IMR-90 (cell line): Measurements from ENCODE around the gene EEPD1. TPM values are rescaled to one million over a fixed set of nuclear protein-coding genes. Genes with fewer than 3 reads are reported as not detected.

Experiments
- ATAC-seq: fragments of 200-7000 bp; cut with Tn5 transposase; 2 replicates; pipeline ENCODE4 v1.9.1; 2020; ENCODE audit warnings: low read depth, mild to moderate bottlenecking, moderate library complexity
- BruUV-seq: library from RNA; stranded (reverse); fragments of 400-500 nt; replicated peaks from 2 replicates; lab custom pipeline; 2021; lab: Mats Ljungman, UMichigan
- CTCF ChIA-PET: fragments of 300-600 bp; formaldehyde crosslinking; extraction: SDS; loops from one replicate; lab custom pipeline; 2021; ENCODE audit warnings: antibody characterized with exemption; lab: Yijun Ruan, JAX
- POLR2A ChIA-PET: fragments of 300-600 bp; sonication (Branson Sonifier 250); formaldehyde crosslinking; loops from one replicate; lab custom pipeline; 2022; ENCODE audit warnings: antibody characterized with exemption; ENCODE audit not compliant: unreplicated experiment; lab: Charles Lee
- DNase-seq: peaks from one replicate; pipeline ENCODE4 v3.0.0; 2013
- H2AFZ ChIP-seq: replicated peaks from 2 replicates; pipeline ENCODE3; 2013; ENCODE audit warnings: low read length, mild to moderate bottlenecking; ENCODE audit not compliant: poor library complexity
- H2AK5ac ChIP-seq: 2 replicates; pipeline ENCODE4 v1.6.1; 2013; ENCODE audit warnings: low read depth, low read length, inconsistent platforms
- H2AK9ac ChIP-seq: replicated peaks from 2 replicates; pipeline ENCODE3; 2013; ENCODE audit warnings: mild to moderate bottlenecking, low read depth, low read length, moderate library complexity; ENCODE audit not compliant: poor library complexity
- H2BK120ac ChIP-seq: 2 replicates; pipeline ENCODE4 v1.6.1; 2013; ENCODE audit warnings: low read depth, low read length, inconsistent platforms
- H2BK15ac ChIP-seq: 3 replicates; pipeline ENCODE4 v1.6.1; 2013; ENCODE audit warnings: low read depth, low read length, inconsistent platforms
- H2BK20ac ChIP-seq: 2 replicates; pipeline ENCODE4 v1.6.1; 2013; ENCODE audit warnings: low read depth, mild to moderate bottlenecking, inconsistent platforms, low read length, moderate library complexity
- H2BK5ac ChIP-seq: 2 replicates; pipeline ENCODE4 v1.6.1; 2013; ENCODE audit warnings: mild to moderate bottlenecking, low read depth, low read length, inconsistent platforms; ENCODE audit not compliant: poor library complexity, severe bottlenecking
- H3K14ac ChIP-seq: replicated peaks from 2 replicates; pipeline ENCODE4 v1.6.1; 2013; ENCODE audit warnings: low read depth, low read length, inconsistent platforms
- H3K18ac ChIP-seq: 2 replicates; pipeline ENCODE4 v1.6.1; 2013; ENCODE audit warnings: low read depth, low read length, control low read depth
- H3K23ac ChIP-seq: 2 replicates; pipeline ENCODE4 v1.6.1; 2013; ENCODE audit warnings: low read depth, low read length, inconsistent platforms
- H3K27ac ChIP-seq: 2 replicates; pipeline ENCODE4 v1.5.1; 2013; ENCODE audit warnings: mild to moderate bottlenecking, control low read depth, low read length; ENCODE audit not compliant: insufficient read depth
- H3K27me3 ChIP-seq: 2 replicates; pipeline ENCODE4 v1.6.1; 2013; ENCODE audit warnings: low read length; ENCODE audit not compliant: control insufficient read depth, insufficient read depth
- H3K36me3 ChIP-seq: 2 replicates; pipeline ENCODE4 v1.6.1; 2013; ENCODE audit warnings: low read length, mixed read lengths; ENCODE audit not compliant: control insufficient read depth, insufficient read depth
- H3K4ac ChIP-seq: 2 replicates; pipeline ENCODE4 v1.6.1; 2013; ENCODE audit warnings: low read depth, low read length, inconsistent platforms
- H3K4me1 ChIP-seq: 2 replicates; pipeline ENCODE4 v1.6.1; 2013; ENCODE audit warnings: low read length, mixed read lengths; ENCODE audit not compliant: control insufficient read depth, insufficient read depth
- H3K4me2 ChIP-seq: 2 replicates; pipeline ENCODE4 v1.6.1; 2013; ENCODE audit warnings: low read depth, mild to moderate bottlenecking, control low read depth, low read length, moderate library complexity
- H3K4me3 ChIP-seq: 2 replicates; pipeline ENCODE4 v1.5.1; 2013; ENCODE audit warnings: low read depth, mild to moderate bottlenecking, control low read depth, low read length, moderate library complexity; ENCODE audit not compliant: insufficient read depth
- H3K56ac ChIP-seq: 2 replicates; pipeline ENCODE4 v1.6.1; 2013; ENCODE audit warnings: low read length, inconsistent platforms; ENCODE audit not compliant: insufficient read depth; ENCODE audit errors: extremely low read depth
- H3K79me1 ChIP-seq, 2 experiments: 2 replicates each; pipeline ENCODE4 v1.6.1; 2013; ENCODE audit warnings: low read length in 2 of 2, inconsistent platforms in 1 of 2, low read depth in 1 of 2
- H3K9ac ChIP-seq: 2 replicates; pipeline ENCODE4 v1.6.1; 2013; ENCODE audit warnings: low read depth, low read length, control low read depth
- H3K9me1 ChIP-seq: 2 replicates; pipeline ENCODE4 v1.6.1; 2013; ENCODE audit warnings: low read length, inconsistent platforms; ENCODE audit not compliant: insufficient read depth
- H3K9me3 ChIP-seq: 2 replicates; pipeline ENCODE4 v1.6.1; 2013; ENCODE audit warnings: low read length; ENCODE audit not compliant: control insufficient read depth, insufficient read depth
- H4K20me1 ChIP-seq: 2 replicates; pipeline ENCODE4 v1.6.1; 2013; ENCODE audit warnings: low read length, inconsistent platforms; ENCODE audit not compliant: insufficient read depth
- H4K5ac ChIP-seq: 2 replicates; pipeline ENCODE4 v1.6.1; 2013; ENCODE audit warnings: mild to moderate bottlenecking, low read depth, low read length, control low read depth
- H4K8ac ChIP-seq, 2 experiments: 2 replicates each; pipeline ENCODE4 v1.6.1; 2013; ENCODE audit warnings: low read depth in 2 of 2, low read length in 2 of 2, control low read depth in 1 of 2, inconsistent platforms in 1 of 2
- H4K91ac ChIP-seq: 2 replicates; pipeline ENCODE4 v1.6.1; 2013; ENCODE audit warnings: low read depth, low read length, inconsistent platforms; ENCODE audit not compliant: insufficient read depth
- CEBPB ChIP-seq: IDR thresholded peaks from 2 replicates; pipeline ENCODE4 v1.6.1; 2012; ENCODE audit warnings: low read depth, low read length, improper control_type of control experiment
- RCOR1 ChIP-seq: IDR thresholded peaks from 2 replicates; pipeline ENCODE4 v1.6.1; 2012; ENCODE audit warnings: mild to moderate bottlenecking, low read length, improper control_type of control experiment; ENCODE audit not compliant: insufficient replicate concordance
- WGBS, 2 experiments: methylation state at CpG; one replicate each; pipeline versions ENCODE4 v1.1.5 to v1.1.7; 2013; ENCODE audit warnings: missing lambda C conversion rate in 2 of 2; ENCODE audit not compliant: insufficient read length in 1 of 2; ENCODE audit errors: extremely low coverage in 2 of 2; 5-methylcytosine and 5-hydroxymethylcytosine counted together
- dilution Hi-C: fragments of 300-500 bp; cut with HindIII; formaldehyde crosslinking; loops from one replicate; pipeline ENCODE4 v1.14.3; 2018; ENCODE audit warnings: low sequenced_read_pairs; ENCODE audit not compliant: unreplicated experiment
- in situ Hi-C: fragments of 300-500 bp; cut with MboI; formaldehyde crosslinking; loops from 3 replicates; pipeline ENCODE4 v1.14.3; 2019; ENCODE audit warnings: low sequenced_read_pairs, inconsistent platforms, mixed read lengths
- intact Hi-C: fragments of 100-400 bp; cut with micrococcal nuclease; formaldehyde crosslinking; loops from 2 replicates; pipeline ENCODE4 v1.10.0; 2022
- polyA plus RNA-seq, 3 experiments: library from polyadenylated mRNA; depleted of rRNA; stranded (reverse); fragments of >200 nt; gene quantifications; 2 replicates each; pipeline ENCODE4 v1.2.3, GENCODE V29; 2012; ENCODE audit warnings: low replicate concordance in 1 of 3
- total RNA-seq: library from RNA; depleted of rRNA; stranded (reverse); fragments of >200 nt; gene quantifications from 2 replicates; pipeline ENCODE4 v1.2.3, GENCODE V29; 2012

EEPD1 gene
- total and polyA plus RNA-seq, 2 of the 4 experiments (the other 2 are of a cell fraction): 7.3 to 15.2 TPM

GRCh38 chr7:36185756-36186155 is 32.7 kb downstream of the EEPD1 start:
- H3K27ac ChIP-seq: no peak overlapping the region
- no peaks in the 10 kb centered on the region for H3K36me3 ChIP-seq
- intact Hi-C loops (no loop called here), dilution Hi-C loops (no loop called here), in situ Hi-C loops (no loop called here)
- H2BK120ac ChIP-seq: no peak overlapping the region
- no TSS peak for BruUV-seq
- no peak overlapping the region; the same call in none of the 2 replicates for H4K5ac ChIP-seq
- peak overlapping the region; percentile 19; the same call in 1 of the 2 replicates for H3K4me2 ChIP-seq
- ChIA-PET CTCF (no interaction called here), POLR2A (no interaction called here)
- ATAC-seq (no peak), DNase-seq (peak; percentile 42)
- no peak overlapping the region for H3K56ac ChIP-seq
- WGBS, 2 experiments: 94% methylated on average over 4 of the region's 7 CpGs; no CpG with 5 or more reads in 1 of the 2 experiments
- no peak overlapping the region for H2AFZ ChIP-seq
- no peak overlapping the region for H2BK15ac ChIP-seq
- H2BK5ac ChIP-seq: no peak overlapping the region
- H2AK9ac ChIP-seq: no peak overlapping the region
- no peak overlapping the region for H3K23ac ChIP-seq
- peaks cover 14% of the 10 kb centered on the region for H3K4me1 ChIP-seq
- no peak overlapping the region for H3K4ac ChIP-seq
- no peak overlapping the region; the same call in 1 of the 2 replicates for H2AK5ac ChIP-seq
- no peak overlapping the region for H3K4me3 ChIP-seq
- no peaks in the 10 kb centered on the region for H3K27me3 ChIP-seq
- H4K20me1 ChIP-seq: no peaks in the 10 kb centered on the region; the same call in 1 of the 2 replicates
- H4K91ac ChIP-seq: no peak overlapping the region
- H3K18ac ChIP-seq: peak overlapping the region; percentile 65; the same call in 1 of the 2 replicates
- TF ChIP-seq CEBPB: peak; percentile 77
- no peak for TF ChIP-seq RCOR1
- no peak overlapping the region for H3K9ac ChIP-seq
- H2BK20ac ChIP-seq: no peak overlapping the region; the same call in 1 of the 2 replicates
- no peak overlapping the region for H4K8ac ChIP-seq
- H3K79me1 ChIP-seq: peaks cover 5 to 37% of the 10 kb centered on the region in 2 experiments
- peak overlapping the region; percentile 46 for H3K14ac ChIP-seq
- no peaks in the 10 kb centered on the region for H3K9me3 ChIP-seq
- peaks cover 14% of the 10 kb centered on the region for H3K9me1 ChIP-seq
